GM03348 (cell line): ENCODE data around the gene PROCR.
"Not testable (repeated sequence)": the region's sequence is repeated elsewhere in the genome, so short reads cannot be mapped to it uniquely, and the experiment has no call there.

ENCODE experiments used
- DNase-seq: peaks from one replicate; pipeline ENCODE4 v3.0.0; 2012; ENCODE audit warnings: low spot score

The PROCR gene

DNA sequence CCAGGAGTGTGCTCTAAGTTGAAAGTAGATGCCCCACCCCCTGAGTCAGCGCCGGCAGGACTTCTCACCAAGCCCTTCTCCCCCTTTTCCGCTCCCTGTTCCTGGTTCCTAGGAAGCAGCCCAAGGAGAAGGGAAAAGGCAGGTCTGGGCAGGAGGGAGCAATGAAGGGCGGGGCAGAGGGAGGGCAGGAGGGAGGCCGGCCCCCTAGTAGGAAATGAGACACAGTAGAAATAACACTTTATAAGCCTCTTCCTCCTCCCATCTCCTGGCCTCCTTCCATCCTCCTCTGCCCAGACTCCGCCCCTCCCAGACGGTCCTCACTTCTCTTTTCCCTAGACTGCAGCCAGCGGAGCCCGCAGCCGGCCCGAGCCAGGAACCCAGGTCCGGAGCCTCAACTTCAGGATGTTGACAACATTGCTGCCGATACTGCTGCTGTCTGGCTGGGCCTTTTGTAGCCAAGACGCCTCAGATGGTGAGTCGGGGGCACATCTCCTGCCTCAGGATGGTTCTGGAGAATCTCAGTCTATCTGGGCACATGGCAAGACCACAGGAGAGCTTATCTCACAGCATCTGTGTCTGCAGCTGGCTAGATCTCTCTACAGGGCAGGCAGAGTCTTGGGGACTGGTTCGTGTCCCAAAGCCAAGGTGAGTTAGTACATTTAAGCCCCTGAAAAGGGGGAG, at the start of gene PROCR:
TSS of gene PROCR (plus strand) at position 320 of the 681 bp plus-strand sequence. CDS start at position 403, 83 bp downstream.
- peak; percentile 95 for DNase-seq

DNA sequence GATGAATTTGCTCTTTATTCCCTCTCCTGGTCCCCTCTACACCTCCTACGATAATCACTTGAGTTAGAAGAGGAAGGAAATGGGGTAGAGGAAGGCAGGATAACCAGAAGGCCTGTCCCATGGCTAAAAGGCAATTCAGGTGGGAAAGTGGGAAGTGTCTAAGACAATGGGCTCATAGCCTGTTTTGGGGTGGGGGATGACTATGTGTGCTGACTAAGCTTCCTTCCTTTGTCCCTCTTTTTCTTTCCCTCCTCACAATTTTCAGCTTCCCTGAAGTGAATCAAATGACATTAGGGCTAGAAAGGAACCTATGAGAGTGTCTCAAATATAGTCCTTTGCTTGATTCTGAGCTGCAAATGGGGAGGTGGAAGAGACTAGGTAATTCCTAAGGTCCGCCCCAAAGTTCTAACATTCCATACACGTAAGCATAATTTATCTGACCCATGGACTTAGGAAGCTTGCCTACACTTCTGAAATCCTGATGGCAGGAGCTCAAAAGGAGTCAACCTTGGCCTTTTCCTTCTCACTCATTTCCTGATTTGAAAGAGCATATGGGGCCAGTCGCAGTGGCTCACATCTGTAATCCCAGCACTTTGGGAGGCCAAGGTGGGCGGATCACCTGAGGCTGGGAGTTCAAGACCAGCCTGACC, 49.0 kb upstream of the PROCR start:
- DNase-seq, result no peak

DNA sequence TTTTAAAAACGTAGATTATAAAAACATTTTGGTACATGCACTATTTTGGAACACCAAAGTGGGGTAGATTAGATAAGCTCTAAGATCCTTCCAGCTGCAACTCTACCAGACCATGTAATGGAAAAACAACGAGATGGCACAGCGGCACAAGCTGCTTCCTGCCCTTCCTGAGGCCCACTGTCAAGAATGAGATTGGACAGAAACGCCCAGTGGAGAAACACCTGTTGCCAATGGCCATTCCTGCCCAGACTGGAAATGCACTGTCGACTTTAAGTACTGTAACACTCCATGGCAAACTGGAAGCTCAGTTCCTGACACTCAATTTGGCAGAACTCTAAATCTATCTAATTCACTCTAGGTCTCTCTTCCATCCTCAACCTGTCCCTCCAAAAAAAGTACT, 46.1 kb upstream of the PROCR start:
- no peak for DNase-seq

DNA sequence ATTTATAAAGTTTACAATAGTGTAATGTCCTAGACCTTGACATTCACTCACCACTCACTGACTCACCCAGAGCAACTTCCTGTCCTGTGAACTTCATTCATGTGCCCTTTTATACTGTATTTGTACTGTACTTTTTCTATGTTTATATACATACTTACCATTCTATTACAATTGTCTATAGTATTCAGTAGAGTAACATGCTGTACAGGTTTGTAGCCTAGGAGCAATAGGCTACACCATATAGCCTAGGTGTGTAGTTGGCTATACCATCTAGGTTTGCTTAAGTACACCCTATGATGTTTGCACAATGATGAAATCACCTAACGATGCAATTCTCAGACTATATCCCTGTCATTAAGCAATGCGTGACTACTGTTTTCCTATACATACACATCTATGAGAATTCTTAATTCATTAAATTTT, 42.2 kb upstream of the PROCR start:
- DNase-seq, result no peak

DNA sequence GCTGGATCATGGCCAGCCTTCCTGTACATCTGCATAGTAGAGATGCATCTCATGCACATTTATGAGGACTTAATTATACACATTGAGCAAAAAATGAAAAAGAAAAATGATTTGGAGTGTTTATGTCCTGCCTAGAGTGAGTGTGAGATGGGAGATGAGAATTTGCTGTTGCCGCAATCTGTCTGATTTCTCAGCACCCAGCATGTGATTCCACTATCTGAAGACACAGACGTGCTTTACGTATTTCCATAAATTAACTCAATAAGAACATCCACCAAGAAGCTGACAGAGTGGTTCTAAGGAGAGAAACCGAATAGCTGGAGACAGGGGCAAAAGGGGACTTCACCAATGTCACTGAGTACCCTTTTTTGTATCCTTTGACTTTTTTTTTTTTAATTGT, 39.9 kb upstream of the PROCR start:
- DNase-seq, result no peak

GRCh38 chr20:35133031-35133430, 38.8 kb upstream of the PROCR start:
- no peak for DNase-seq

DNA sequence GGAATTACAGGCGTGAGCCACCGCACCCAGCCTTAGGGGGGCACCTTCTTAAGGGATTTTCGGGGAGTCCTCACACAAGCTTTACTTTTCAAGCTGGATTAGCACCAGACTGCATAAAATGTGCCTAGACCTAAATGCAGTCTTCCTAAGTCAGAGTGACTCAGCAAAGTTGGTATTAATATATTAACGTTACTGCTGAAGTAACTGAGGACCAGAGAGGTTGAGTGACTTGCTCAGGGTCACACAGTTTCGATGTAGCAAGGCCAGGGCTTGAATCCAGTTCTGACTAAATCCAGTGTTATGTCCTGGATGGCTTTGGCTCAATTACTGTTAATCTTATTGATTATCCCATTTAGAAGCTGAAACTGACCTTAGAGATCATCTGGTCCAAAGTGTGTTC, 38.1 kb upstream of the PROCR start:
- no peak for DNase-seq

DNA sequence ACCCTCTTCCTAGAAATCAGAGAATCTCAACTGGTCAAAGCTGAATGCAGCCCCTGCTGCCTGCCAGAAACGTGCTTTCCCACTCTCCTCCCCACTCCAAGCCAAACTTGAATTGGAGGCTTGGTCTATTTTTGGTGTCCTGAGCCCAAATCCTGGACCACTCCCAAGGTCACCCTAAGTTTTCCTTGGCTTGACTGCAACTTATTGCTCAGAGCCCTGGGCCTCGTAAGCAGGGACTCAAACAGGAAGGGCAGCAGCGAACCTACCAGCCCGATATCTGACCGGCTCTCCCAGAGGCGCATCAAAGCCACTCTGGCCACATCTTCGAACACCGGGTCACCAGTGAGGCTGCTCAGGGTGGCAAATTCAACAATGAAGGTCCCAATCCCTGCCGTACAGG, 37.4 kb upstream of the PROCR start:
- no peak for DNase-seq

DNA sequence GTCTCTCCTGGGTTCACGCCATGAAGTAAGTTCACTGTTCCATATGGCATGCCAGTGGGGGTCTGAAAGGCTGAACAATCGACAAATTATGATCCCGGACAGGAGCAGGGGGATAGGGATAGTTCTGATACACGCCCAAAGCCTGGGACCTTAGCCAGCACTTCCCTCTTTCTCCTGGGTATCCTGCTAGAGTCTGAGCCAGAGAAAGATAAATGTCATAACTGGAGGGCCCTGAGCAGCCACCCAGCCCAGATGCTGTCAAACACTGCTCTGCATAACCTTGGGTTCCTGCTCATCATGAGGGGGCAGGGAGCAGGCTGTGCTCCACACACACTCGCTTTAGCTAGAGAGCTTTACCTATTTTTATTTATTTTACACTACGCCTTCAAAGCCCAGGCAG, 37.0 kb upstream of the PROCR start:
- DNase-seq, result no peak

- DNase-seq, result peak; percentile 37
These were observed 35.8 kb upstream of the PROCR start for GRCh38 chr20:35135867-35136586.

DNA sequence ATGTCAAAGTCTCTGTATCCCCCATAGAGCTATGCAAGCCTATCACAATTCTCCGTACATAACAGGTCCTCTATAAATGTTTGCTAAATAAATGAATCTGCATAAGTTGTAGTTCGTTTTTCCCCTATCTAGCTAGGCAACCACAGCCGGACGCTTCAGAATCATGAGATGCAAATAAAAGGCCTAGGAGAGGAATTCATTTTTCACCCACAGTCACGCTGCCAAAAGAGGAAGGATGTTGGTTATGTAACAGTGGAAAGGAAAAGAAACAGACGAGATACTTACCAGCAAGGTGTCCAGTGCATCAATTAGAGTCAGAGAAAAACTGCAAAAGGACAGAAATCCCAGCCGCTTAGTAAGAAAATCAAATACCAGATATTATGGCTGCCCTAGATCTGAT, 27.2 kb upstream of the PROCR start:
- no peak for DNase-seq

- DNase-seq, result peak; percentile 56
These were observed 26.7 kb upstream of the PROCR start for GRCh38 chr20:35145141-35145564.

- DNase-seq, result peak; percentile 59
These were observed 25.5 kb upstream of the PROCR start for GRCh38 chr20:35146299-35146919.

- DNase-seq, result peak; percentile 97
These were observed 24.8 kb upstream of the PROCR start, which contains the start of gene EDEM2 for GRCh38 chr20:35146920-35147574. EDEM2 (minus strand) TSS chr20:35147336; CDS start chr20:35147258, 78 bp downstream.

DNA sequence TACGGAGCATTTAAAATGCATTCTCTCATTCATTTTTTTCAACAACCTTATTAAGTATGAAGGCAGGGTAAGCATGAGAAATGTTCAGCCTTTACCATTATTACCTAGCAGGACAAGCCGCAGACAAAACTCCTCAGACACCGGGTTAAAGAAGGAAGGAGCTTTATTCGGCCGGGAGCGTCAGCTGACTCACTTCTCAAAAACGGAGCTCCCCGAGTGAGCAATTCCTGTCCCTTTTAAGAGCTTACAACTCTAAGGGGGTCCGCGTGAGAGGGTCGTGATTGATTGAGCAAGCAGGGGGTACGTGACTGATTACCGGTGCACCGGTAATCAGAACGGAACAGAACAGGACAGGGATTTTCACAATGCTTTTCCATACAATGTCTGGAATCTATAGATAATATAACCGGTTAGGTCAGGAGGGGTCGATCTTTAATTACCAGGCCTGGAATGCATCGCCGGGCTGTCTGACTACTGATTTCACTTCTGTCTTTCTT, 24.2 kb upstream of the PROCR start:
- DNase-seq, result peak; percentile 14

DNA sequence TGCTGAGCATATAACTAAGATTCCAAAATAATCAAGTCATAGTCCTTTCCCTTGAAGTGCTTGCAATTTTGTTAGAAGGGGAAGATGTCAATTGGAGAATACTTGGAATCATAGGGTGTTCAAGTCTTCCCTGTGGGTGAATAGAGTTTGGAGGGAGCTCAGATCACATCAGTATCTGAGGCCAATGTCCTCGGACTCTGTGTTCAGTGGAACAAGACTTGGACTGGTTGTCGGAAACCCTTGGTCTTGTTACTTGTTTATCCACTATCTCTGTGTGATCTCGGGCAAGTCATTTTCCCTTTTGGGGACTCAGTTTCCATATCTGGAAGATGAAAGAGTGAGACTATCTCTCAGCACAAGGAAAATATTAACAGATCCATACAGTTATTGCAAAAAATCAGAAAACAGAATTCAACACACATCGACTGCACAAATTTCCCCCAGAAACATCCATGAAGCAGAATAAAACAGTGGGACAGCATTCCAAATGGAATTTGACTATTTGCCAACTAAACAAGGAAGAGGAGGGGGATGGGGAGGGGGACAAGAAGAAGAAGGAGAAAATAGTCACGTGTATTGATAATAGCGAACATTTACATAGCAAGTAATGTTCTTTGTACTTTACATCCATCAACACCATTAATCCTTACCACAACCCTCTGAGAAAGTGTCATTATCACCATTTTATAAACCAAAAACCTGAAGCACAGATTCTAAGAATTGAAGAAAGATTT, 20.9 kb upstream of the PROCR start:
- no peak for DNase-seq

DNA sequence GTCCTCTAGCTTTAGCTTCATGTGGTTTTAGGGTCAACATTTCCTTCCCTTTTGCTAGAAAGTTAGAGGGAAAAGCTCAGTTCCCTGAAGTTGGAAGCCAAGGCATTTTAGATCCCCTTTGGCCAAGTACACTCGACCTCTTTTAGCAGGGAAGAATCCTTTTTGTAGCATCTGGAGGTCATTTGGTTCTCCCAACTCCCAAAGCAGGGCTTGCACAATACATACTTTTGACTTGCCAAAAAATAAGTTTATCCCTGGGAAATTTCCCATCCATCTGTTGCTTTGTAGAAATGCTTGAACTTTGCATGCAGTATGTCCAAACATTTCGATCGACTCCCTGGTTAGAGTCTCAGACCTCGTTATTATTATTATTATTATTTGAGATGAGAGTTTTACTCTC, 20.1 kb upstream of the PROCR start:
- DNase-seq, result peak; percentile 71

DNA sequence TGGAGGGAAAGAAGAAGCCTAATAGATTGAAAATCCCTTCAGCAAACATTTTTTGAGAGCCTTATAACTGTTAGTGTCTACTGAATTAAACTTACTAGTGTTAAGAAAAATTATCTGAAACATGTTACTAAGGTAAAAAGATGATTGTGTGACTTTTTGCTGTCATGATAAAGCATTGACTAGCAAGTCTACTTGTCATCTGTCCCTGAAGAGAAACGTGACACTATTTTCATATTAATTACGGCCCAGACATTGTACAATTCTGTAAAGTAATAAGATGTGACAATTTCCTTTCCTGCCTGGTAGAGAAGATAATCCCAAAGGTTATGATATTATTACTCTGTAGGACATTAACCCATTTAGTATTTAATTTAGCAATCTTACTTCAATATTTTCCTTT, 15.9 kb upstream of the PROCR start:
- DNase-seq, result no peak

- DNase-seq, result no peak
These were observed 14.9 kb upstream of the PROCR start for GRCh38 chr20:35156978-35157377.

GRCh38 chr20:35160341-35160740, 11.5 kb upstream of the PROCR start:
- DNase-seq, result not testable (repeated sequence)

DNA sequence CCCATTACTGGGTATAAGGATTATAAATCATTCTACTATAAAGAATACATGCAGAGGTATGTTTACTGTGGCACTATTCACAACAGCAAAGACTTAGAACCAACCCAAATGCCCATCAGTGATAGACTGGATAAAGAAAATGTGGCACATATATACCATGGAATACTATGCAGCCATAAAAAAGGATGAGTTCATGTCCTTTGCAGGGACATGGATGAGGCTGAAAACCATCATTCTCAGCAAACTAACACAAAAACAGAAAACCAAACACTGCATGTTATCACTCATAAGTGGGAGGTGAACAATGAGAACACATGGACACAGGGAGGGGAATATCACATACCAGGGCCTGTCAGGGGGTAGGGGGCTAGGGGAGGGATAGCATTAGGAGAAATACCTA, 7.3 kb upstream of the PROCR start:
- DNase-seq, result not testable (repeated sequence)
